H9 (cell line): ENCODE results near the gene CERS6. TPM values are rescaled to one million over a fixed set of nuclear protein-coding genes. Genes with fewer than 3 reads are reported as not detected.

Experiments
- DNase-seq: peaks from one replicate; pipeline ENCODE4 v3.0.0-alpha.2; 2017
- H2AFZ ChIP-seq: one replicate; pipeline ENCODE4 v1.6.1; 2013; ENCODE audit warnings: mild to moderate bottlenecking, low read length, control low read depth, moderate library complexity
- H2AK5ac ChIP-seq: 2 replicates; pipeline ENCODE4 v1.6.1; 2013; ENCODE audit warnings: low read length, control low read depth, mixed read lengths; ENCODE audit not compliant: insufficient read length
- H2BK120ac ChIP-seq: one replicate; pipeline ENCODE4 v1.6.1; 2013; ENCODE audit warnings: low read depth, mild to moderate bottlenecking, low read length, control low read depth, inconsistent platforms; ENCODE audit not compliant: poor library complexity, severe bottlenecking
- H2BK12ac ChIP-seq: 2 replicates; pipeline ENCODE4 v1.6.1; 2013; ENCODE audit warnings: low read length, control low read depth, mixed read lengths, low read depth; ENCODE audit not compliant: insufficient read length
- H2BK15ac ChIP-seq: 2 replicates; pipeline ENCODE4 v1.6.1; 2013; ENCODE audit warnings: low read depth, low read length, control low read depth
- H2BK20ac ChIP-seq: one replicate; pipeline ENCODE4 v1.6.1; 2013; ENCODE audit warnings: low read depth, mild to moderate bottlenecking, low read length, control low read depth, inconsistent platforms; ENCODE audit not compliant: poor library complexity, severe bottlenecking
- H2BK5ac ChIP-seq: 2 replicates; pipeline ENCODE4 v1.6.1; 2013; ENCODE audit warnings: low read length, control low read depth, mixed read lengths; ENCODE audit not compliant: insufficient read length
- H3K14ac ChIP-seq: 2 replicates; pipeline ENCODE4 v1.6.1; 2013; ENCODE audit warnings: low read length, control low read depth; ENCODE audit not compliant: insufficient read depth
- H3K18ac ChIP-seq: 2 replicates; pipeline ENCODE4 v1.6.1; 2013; ENCODE audit warnings: low read depth, mild to moderate bottlenecking, mixed read lengths, low read length, control low read depth; ENCODE audit not compliant: insufficient read length
- H3K23ac ChIP-seq: 2 replicates; pipeline ENCODE4 v1.6.1; 2013; ENCODE audit warnings: low read length, control low read depth, mixed read lengths, low read depth; ENCODE audit not compliant: insufficient read length
- H3K23me2 ChIP-seq: 2 replicates; pipeline ENCODE4 v1.6.1; 2013; ENCODE audit warnings: low read depth, mild to moderate bottlenecking, mixed read lengths, low read length, control low read depth; ENCODE audit not compliant: insufficient read length, poor library complexity, severe bottlenecking
- H3K27ac ChIP-seq: 2 replicates; pipeline ENCODE4 v1.5.1; 2013; ENCODE audit warnings: low read length, control low read depth, mixed read lengths, low read depth; ENCODE audit not compliant: insufficient read length
- H3K27me3 ChIP-seq: 2 replicates; pipeline ENCODE4 v1.6.1; 2013; ENCODE audit warnings: low read length, control low read depth, inconsistent platforms; ENCODE audit not compliant: insufficient read depth
- H3K4ac ChIP-seq: 2 replicates; pipeline ENCODE4 v1.6.1; 2013; ENCODE audit warnings: low read depth, mild to moderate bottlenecking, control low read depth, inconsistent platforms, low read length, moderate library complexity
- H3K4me1 ChIP-seq: 2 replicates; pipeline ENCODE4 v1.6.1; 2013; ENCODE audit warnings: low read length, control low read depth, inconsistent platforms; ENCODE audit not compliant: insufficient read depth
- H3K4me2 ChIP-seq: 2 replicates; pipeline ENCODE4 v1.6.1; 2013; ENCODE audit warnings: low read length, control low read depth, mixed read lengths; ENCODE audit not compliant: insufficient read length, insufficient read depth
- H3K56ac ChIP-seq: 2 replicates; pipeline ENCODE4 v1.6.1; 2013; ENCODE audit warnings: low read depth, mild to moderate bottlenecking, mixed read lengths, low read length, control low read depth; ENCODE audit not compliant: insufficient read length
- H3K79me1 ChIP-seq: 2 replicates; pipeline ENCODE4 v1.6.1; 2013; ENCODE audit warnings: low read depth, mild to moderate bottlenecking, moderate library complexity, low read length, control low read depth, inconsistent platforms; ENCODE audit not compliant: insufficient read depth, poor library complexity, severe bottlenecking
- H3K79me2 ChIP-seq: 2 replicates; pipeline ENCODE4 v1.6.1; 2013; ENCODE audit warnings: low read length, control low read depth, inconsistent platforms; ENCODE audit not compliant: insufficient read depth
- H3K9ac ChIP-seq: 2 replicates; pipeline ENCODE4 v1.6.1; 2013; ENCODE audit warnings: low read length, control low read depth, mixed read lengths; ENCODE audit not compliant: insufficient read length; ENCODE audit errors: extremely low read depth
- H3K9me3 ChIP-seq: one replicate; pipeline ENCODE4 v1.6.1; 2013; ENCODE audit warnings: low read depth, low read length, inconsistent platforms; ENCODE audit not compliant: control insufficient read depth
- H3T11ph ChIP-seq: one replicate; pipeline ENCODE4 v1.6.1; 2013; ENCODE audit warnings: mild to moderate bottlenecking, low read length, control low read depth, inconsistent platforms
- H4K20me1 ChIP-seq: one replicate; pipeline ENCODE4 v1.6.1; 2013; ENCODE audit not compliant: control insufficient read depth, insufficient read length, insufficient read depth
- H4K5ac ChIP-seq: 2 replicates; pipeline ENCODE4 v1.6.1; 2013; ENCODE audit warnings: low read depth, mild to moderate bottlenecking, mixed read lengths, low read length, control low read depth; ENCODE audit not compliant: insufficient read length
- H4K8ac ChIP-seq: replicated peaks from 2 replicates; pipeline ENCODE4 v1.6.1; 2013; ENCODE audit warnings: low read length, control low read depth, mixed read lengths, low read depth; ENCODE audit not compliant: insufficient read length
- H4K91ac ChIP-seq: 2 replicates; pipeline ENCODE4 v1.6.1; 2013; ENCODE audit warnings: low read depth, mild to moderate bottlenecking, moderate library complexity, mixed read lengths, low read length, control low read depth; ENCODE audit not compliant: insufficient read length
- H3K27ac Mint-ChIP-seq, 3 experiments: 2 replicates in 2 of 3; 3 replicates in 1 of 3; pipeline ENCODE4 v1.8.0; 2020 to 2021; ENCODE audit warnings: mixed read lengths in 3 of 3, mild to moderate bottlenecking in 1 of 3, moderate library complexity in 1 of 3
- H3K27me3 Mint-ChIP-seq: 2 replicates; pipeline ENCODE4 v1.8.0; 2021; ENCODE audit warnings: low read depth, mild to moderate bottlenecking, moderate library complexity, mixed read lengths
- H3K36me3 Mint-ChIP-seq, 3 experiments: 2 replicates in 2 of 3; 3 replicates in 1 of 3; pipeline ENCODE4 v1.8.0; 2020 to 2021; ENCODE audit warnings: low read depth in 3 of 3, mixed read lengths in 3 of 3; ENCODE audit not compliant: insufficient read depth in 1 of 3
- H3K4me1 Mint-ChIP-seq, 2 experiments: 2 replicates each; pipeline ENCODE4 v1.8.0; 2020; ENCODE audit warnings: mixed read lengths in 2 of 2
- H3K4me3 Mint-ChIP-seq, 2 experiments: 2 replicates in 1 of 2; 3 replicates in 1 of 2; pipeline ENCODE4 v1.8.0; 2020 to 2021; ENCODE audit warnings: mild to moderate bottlenecking in 2 of 2, mixed read lengths in 2 of 2, moderate library complexity in 1 of 2
- H3K9me3 Mint-ChIP-seq, 2 experiments: 2 replicates in 1 of 2; 3 replicates in 1 of 2; pipeline ENCODE4 v1.8.0; 2020; ENCODE audit warnings: mild to moderate bottlenecking in 2 of 2, mixed read lengths in 2 of 2, moderate library complexity in 1 of 2
- CTCF ChIP-seq: fragments of 200-600 bp; sonication (generic); conservative IDR thresholded peaks from 3 replicates; pipeline ENCODE4 v1.8.0; 2021; ENCODE audit warnings: antibody characterized with exemption, mild to moderate bottlenecking
- total RNA-seq: library from RNA; stranded (reverse); gene quantifications from 2 replicates; pipeline ENCODE4 v1.2.1, GENCODE V29; 2021

CERS6 gene
- total RNA-seq, 1 experiment from 2014 or later, result 17.7 TPM

GRCh38 chr2:168669151-168669550 lies 213.1 kb downstream of the CERS6 start:
- no peaks in the 10 kb centered on the region for H3K79me1 ChIP-seq
- H3K23me2 ChIP-seq, result no peaks in the 10 kb centered on the region
- no peak overlapping the region for H3K23ac ChIP-seq
- TF ChIP-seq CTCF, result no peak
- no peaks in the 10 kb centered on the region for H3K27me3 ChIP-seq
- H4K8ac ChIP-seq, result no peak overlapping the region
- Mint-ChIP-seq H3K36me3 (no peaks in the 10 kb centered on the region; a peak in 1 of 7 replicates), H3K4me3 (no peak overlapping the region), H3K27ac (no peak overlapping the region), H3K9me3 (no peaks in the 10 kb centered on the region; a peak in 1 of 5 replicates), H3K4me1 (peaks cover 12 to 27% of the 10 kb centered on the region in 2 experiments), H3K27me3 (no peaks in the 10 kb centered on the region)
- no peak overlapping the region for H3K56ac ChIP-seq
- no peak overlapping the region for H2BK120ac ChIP-seq
- no peak overlapping the region for H2BK15ac ChIP-seq
- no peak overlapping the region for H3K9ac ChIP-seq
- no peaks in the 10 kb centered on the region; the same call in 1 of the 2 replicates for H3K4me1 ChIP-seq
- no peak overlapping the region for H2AFZ ChIP-seq
- no peaks in the 10 kb centered on the region for H3K79me2 ChIP-seq
- no peak for DNase-seq
- H4K91ac ChIP-seq, result no peak overlapping the region
- H3K18ac ChIP-seq, result no peak overlapping the region
- H3K9me3 ChIP-seq, result no peaks in the 10 kb centered on the region
- no peaks in the 10 kb centered on the region for H4K20me1 ChIP-seq
- no peak overlapping the region for H3K4me2 ChIP-seq
- H4K5ac ChIP-seq, result no peak overlapping the region
- H3K27ac ChIP-seq, result no peak overlapping the region
- H2BK5ac ChIP-seq, result no peak overlapping the region
- no peak overlapping the region for H3K4ac ChIP-seq
- H2BK12ac ChIP-seq, result no peak overlapping the region
- H3T11ph ChIP-seq, result no peak overlapping the region
- H3K14ac ChIP-seq, result no peak overlapping the region
- no peak overlapping the region for H2AK5ac ChIP-seq
- H2BK20ac ChIP-seq, result no peak overlapping the region
